DMS53 (cell line): Measurements from ENCODE around the gene MRPL38.
"Not testable (repeated sequence)": the region's sequence is repeated elsewhere in the genome, so short reads cannot be mapped to it uniquely, and the experiment has no call there.

Experiments
- DNase-seq: peaks from one replicate; lab custom pipeline; 2025; lab: John Stamatoyannopoulos, UW

The MRPL38 gene

GRCh38 chr17:75854101-75854748 lies 50.5 kb downstream of the MRPL38 start:
- DNase-seq = peak; percentile 43

GRCh38 chr17:75853433-75853832 lies 51.3 kb downstream of the MRPL38 start:
- DNase-seq = no peak

GRCh38 chr17:75851693-75851991 lies 53.0 kb downstream of the MRPL38 start:
- not testable (repeated sequence) for DNase-seq

GRCh38 chr17:75850928-75851692 lies 53.6 kb downstream of the MRPL38 start:
- no peak for DNase-seq

GRCh38 chr17:75849724-75850123 lies 55.0 kb downstream of the MRPL38 start:
- no peak for DNase-seq

GRCh38 chr17:75849279-75849646 lies 55.4 kb downstream of the MRPL38 start:
- DNase-seq = no peak
